IMR-90 (cell line): Measurements from ENCODE around the gene MYLK4. TPM values are rescaled to one million over a fixed set of nuclear protein-coding genes. Genes with fewer than 3 reads are reported as not detected.

Source experiments
- ATAC-seq: fragments of 200-7000 bp; cut with Tn5 transposase; 2 replicates; pipeline ENCODE4 v1.9.1; 2020; ENCODE audit warnings: low read depth, mild to moderate bottlenecking, moderate library complexity
- BruUV-seq: library from RNA; stranded (reverse); fragments of 400-500 nt; replicated peaks from 2 replicates; lab custom pipeline; 2021; lab: Mats Ljungman, UMichigan
- CTCF ChIA-PET: fragments of 300-600 bp; formaldehyde crosslinking; extraction: SDS; loops from one replicate; lab custom pipeline; 2021; ENCODE audit warnings: antibody characterized with exemption; lab: Yijun Ruan, JAX
- POLR2A ChIA-PET: fragments of 300-600 bp; sonication (Branson Sonifier 250); formaldehyde crosslinking; loops from one replicate; lab custom pipeline; 2022; ENCODE audit warnings: antibody characterized with exemption; ENCODE audit not compliant: unreplicated experiment; lab: Charles Lee
- DNase-seq: peaks from one replicate; pipeline ENCODE4 v3.0.0; 2013
- H2AFZ ChIP-seq: replicated peaks from 2 replicates; pipeline ENCODE3; 2013; ENCODE audit warnings: low read length, mild to moderate bottlenecking; ENCODE audit not compliant: poor library complexity
- H2AK5ac ChIP-seq: 2 replicates; pipeline ENCODE4 v1.6.1; 2013; ENCODE audit warnings: low read depth, low read length, inconsistent platforms
- H2AK9ac ChIP-seq: replicated peaks from 2 replicates; pipeline ENCODE3; 2013; ENCODE audit warnings: mild to moderate bottlenecking, low read depth, low read length, moderate library complexity; ENCODE audit not compliant: poor library complexity
- H2BK120ac ChIP-seq: 2 replicates; pipeline ENCODE4 v1.6.1; 2013; ENCODE audit warnings: low read depth, low read length, inconsistent platforms
- H2BK15ac ChIP-seq: 3 replicates; pipeline ENCODE4 v1.6.1; 2013; ENCODE audit warnings: low read depth, low read length, inconsistent platforms
- H2BK20ac ChIP-seq: 2 replicates; pipeline ENCODE4 v1.6.1; 2013; ENCODE audit warnings: low read depth, mild to moderate bottlenecking, inconsistent platforms, low read length, moderate library complexity
- H2BK5ac ChIP-seq: 2 replicates; pipeline ENCODE4 v1.6.1; 2013; ENCODE audit warnings: mild to moderate bottlenecking, low read depth, low read length, inconsistent platforms; ENCODE audit not compliant: poor library complexity, severe bottlenecking
- H3K14ac ChIP-seq: replicated peaks from 2 replicates; pipeline ENCODE4 v1.6.1; 2013; ENCODE audit warnings: low read depth, low read length, inconsistent platforms
- H3K18ac ChIP-seq: 2 replicates; pipeline ENCODE4 v1.6.1; 2013; ENCODE audit warnings: low read depth, low read length, control low read depth
- H3K23ac ChIP-seq: 2 replicates; pipeline ENCODE4 v1.6.1; 2013; ENCODE audit warnings: low read depth, low read length, inconsistent platforms
- H3K27ac ChIP-seq: 2 replicates; pipeline ENCODE4 v1.5.1; 2013; ENCODE audit warnings: mild to moderate bottlenecking, control low read depth, low read length; ENCODE audit not compliant: insufficient read depth
- H3K27me3 ChIP-seq: 2 replicates; pipeline ENCODE4 v1.6.1; 2013; ENCODE audit warnings: low read length; ENCODE audit not compliant: control insufficient read depth, insufficient read depth
- H3K36me3 ChIP-seq: 2 replicates; pipeline ENCODE4 v1.6.1; 2013; ENCODE audit warnings: low read length, mixed read lengths; ENCODE audit not compliant: control insufficient read depth, insufficient read depth
- H3K4ac ChIP-seq: 2 replicates; pipeline ENCODE4 v1.6.1; 2013; ENCODE audit warnings: low read depth, low read length, inconsistent platforms
- H3K4me1 ChIP-seq: 2 replicates; pipeline ENCODE4 v1.6.1; 2013; ENCODE audit warnings: low read length, mixed read lengths; ENCODE audit not compliant: control insufficient read depth, insufficient read depth
- H3K4me2 ChIP-seq: 2 replicates; pipeline ENCODE4 v1.6.1; 2013; ENCODE audit warnings: low read depth, mild to moderate bottlenecking, control low read depth, low read length, moderate library complexity
- H3K4me3 ChIP-seq: 2 replicates; pipeline ENCODE4 v1.5.1; 2013; ENCODE audit warnings: low read depth, mild to moderate bottlenecking, control low read depth, low read length, moderate library complexity; ENCODE audit not compliant: insufficient read depth
- H3K56ac ChIP-seq: 2 replicates; pipeline ENCODE4 v1.6.1; 2013; ENCODE audit warnings: low read length, inconsistent platforms; ENCODE audit not compliant: insufficient read depth; ENCODE audit errors: extremely low read depth
- H3K79me1 ChIP-seq, 2 experiments: 2 replicates each; pipeline ENCODE4 v1.6.1; 2013; ENCODE audit warnings: low read length in 2 of 2, inconsistent platforms in 1 of 2, low read depth in 1 of 2
- H3K9ac ChIP-seq: 2 replicates; pipeline ENCODE4 v1.6.1; 2013; ENCODE audit warnings: low read depth, low read length, control low read depth
- H3K9me1 ChIP-seq: 2 replicates; pipeline ENCODE4 v1.6.1; 2013; ENCODE audit warnings: low read length, inconsistent platforms; ENCODE audit not compliant: insufficient read depth
- H3K9me3 ChIP-seq: 2 replicates; pipeline ENCODE4 v1.6.1; 2013; ENCODE audit warnings: low read length; ENCODE audit not compliant: control insufficient read depth, insufficient read depth
- H4K20me1 ChIP-seq: 2 replicates; pipeline ENCODE4 v1.6.1; 2013; ENCODE audit warnings: low read length, inconsistent platforms; ENCODE audit not compliant: insufficient read depth
- H4K5ac ChIP-seq: 2 replicates; pipeline ENCODE4 v1.6.1; 2013; ENCODE audit warnings: mild to moderate bottlenecking, low read depth, low read length, control low read depth
- H4K8ac ChIP-seq, 2 experiments: 2 replicates each; pipeline ENCODE4 v1.6.1; 2013; ENCODE audit warnings: low read depth in 2 of 2, low read length in 2 of 2, control low read depth in 1 of 2, inconsistent platforms in 1 of 2
- H4K91ac ChIP-seq: 2 replicates; pipeline ENCODE4 v1.6.1; 2013; ENCODE audit warnings: low read depth, low read length, inconsistent platforms; ENCODE audit not compliant: insufficient read depth
- CEBPB ChIP-seq: IDR thresholded peaks from 2 replicates; pipeline ENCODE4 v1.6.1; 2012; ENCODE audit warnings: low read depth, low read length, improper control_type of control experiment
- CTCF ChIP-seq: conservative IDR thresholded peaks from 2 replicates; pipeline ENCODE4 v1.5.1; 2012; ENCODE audit warnings: mild to moderate bottlenecking, low read depth, low read length, improper control_type of control experiment
- FOS ChIP-seq: fragments of 150-350 bp; IDR thresholded peaks from 2 replicates; pipeline ENCODE4 v1.6.1; 2016; ENCODE audit warnings: low read depth, low read length
- MAZ ChIP-seq: IDR thresholded peaks from 2 replicates; pipeline ENCODE4 v1.6.1; 2012; ENCODE audit warnings: low read depth, mild to moderate bottlenecking, low read length, improper control_type of control experiment, moderate library complexity, borderline replicate concordance
- MXI1 ChIP-seq: IDR thresholded peaks from 2 replicates; pipeline ENCODE4 v1.6.1; 2012; ENCODE audit warnings: low read depth, mild to moderate bottlenecking, low read length, moderate library complexity, borderline replicate concordance
- NFE2L2 ChIP-seq: fragments of 150-350 bp; IDR thresholded peaks from 2 replicates; pipeline ENCODE4 v1.6.1; 2016; ENCODE audit warnings: low read depth, mild to moderate bottlenecking, low read length
- POLR2A ChIP-seq: IDR thresholded peaks from 2 replicates; pipeline ENCODE4 v1.6.1; 2012; ENCODE audit warnings: mild to moderate bottlenecking, low read depth, low read length
- RAD21 ChIP-seq: IDR thresholded peaks from 2 replicates; pipeline ENCODE4 v1.6.1; 2012; ENCODE audit warnings: low read length, improper control_type of control experiment
- WGBS, 2 experiments: methylation state at CpG; one replicate each; pipeline versions ENCODE4 v1.1.5 to v1.1.7; 2013; ENCODE audit warnings: missing lambda C conversion rate in 2 of 2; ENCODE audit not compliant: insufficient read length in 1 of 2; ENCODE audit errors: extremely low coverage in 2 of 2; 5-methylcytosine and 5-hydroxymethylcytosine counted together
- dilution Hi-C: fragments of 300-500 bp; cut with HindIII; formaldehyde crosslinking; loops from one replicate; pipeline ENCODE4 v1.14.3; 2018; ENCODE audit warnings: low sequenced_read_pairs; ENCODE audit not compliant: unreplicated experiment
- in situ Hi-C: fragments of 300-500 bp; cut with MboI; formaldehyde crosslinking; loops from 3 replicates; pipeline ENCODE4 v1.14.3; 2019; ENCODE audit warnings: low sequenced_read_pairs, inconsistent platforms, mixed read lengths
- intact Hi-C: fragments of 100-400 bp; cut with micrococcal nuclease; formaldehyde crosslinking; loops from 2 replicates; pipeline ENCODE4 v1.10.0; 2022
- polyA plus RNA-seq, 3 experiments: library from polyadenylated mRNA; depleted of rRNA; stranded (reverse); fragments of >200 nt; gene quantifications; 2 replicates each; pipeline ENCODE4 v1.2.3, GENCODE V29; 2012; ENCODE audit warnings: low replicate concordance in 1 of 3
- total RNA-seq: library from RNA; depleted of rRNA; stranded (reverse); fragments of >200 nt; gene quantifications from 2 replicates; pipeline ENCODE4 v1.2.3, GENCODE V29; 2012
- TF ChIP-seq, protein P1 (sequence below): fragments of 150-350 bp; IDR thresholded peaks from 2 replicates; pipeline ENCODE4 v1.6.1; 2016; ENCODE audit warnings: low read depth, mild to moderate bottlenecking, low read length, moderate library complexity, borderline replicate concordance

The MYLK4 gene
- total and polyA plus RNA-seq, 2 of the 4 experiments (the other 2 are of a cell fraction): under 0.01 to 0.07 TPM

GRCh38 chr6:2748183-2748582 is 2.5 kb downstream of the MYLK4 start:
- dilution Hi-C loops: no loop called here
- Histone ChIP-seq H3K18ac (no peak overlapping the region), H3K23ac (no peak overlapping the region), H3K56ac (no peak overlapping the region), H3K4ac (no peak overlapping the region), H4K5ac (no peak overlapping the region), H2BK20ac (no peak overlapping the region), H3K14ac (no peak overlapping the region), H3K4me1 (peaks cover 3% of the 10 kb centered on the region; the same call in 1 of the 2 replicates), H3K4me2 (no peak overlapping the region), H3K9ac (no peak overlapping the region), H3K9me1 (no peaks in the 10 kb centered on the region; the same call in 1 of the 2 replicates), H3K27me3 (no peaks in the 10 kb centered on the region), H2AK5ac (no peak overlapping the region), H3K36me3 (no peaks in the 10 kb centered on the region), H4K20me1 (no peaks in the 10 kb centered on the region), H2BK120ac (no peak overlapping the region), H3K27ac (no peak overlapping the region), H3K9me3 (no peaks in the 10 kb centered on the region), H2AK9ac (no peak overlapping the region), H2BK5ac (no peak overlapping the region), H2AFZ (no peak overlapping the region), H3K79me1 (no peaks in the 10 kb centered on the region), H2BK15ac (no peak overlapping the region), H3K4me3 (no peak overlapping the region), H4K8ac (no peak overlapping the region), H4K91ac (no peak overlapping the region)
- TF ChIP-seq RAD21 (no peak), NFE2L2 (no peak), CTCF (no peak), MXI1 (no peak), CEBPB (no peak), POLR2A (no peak), FOS (no peak), MAZ (no peak)
- TF ChIP-seq, protein P1, sequence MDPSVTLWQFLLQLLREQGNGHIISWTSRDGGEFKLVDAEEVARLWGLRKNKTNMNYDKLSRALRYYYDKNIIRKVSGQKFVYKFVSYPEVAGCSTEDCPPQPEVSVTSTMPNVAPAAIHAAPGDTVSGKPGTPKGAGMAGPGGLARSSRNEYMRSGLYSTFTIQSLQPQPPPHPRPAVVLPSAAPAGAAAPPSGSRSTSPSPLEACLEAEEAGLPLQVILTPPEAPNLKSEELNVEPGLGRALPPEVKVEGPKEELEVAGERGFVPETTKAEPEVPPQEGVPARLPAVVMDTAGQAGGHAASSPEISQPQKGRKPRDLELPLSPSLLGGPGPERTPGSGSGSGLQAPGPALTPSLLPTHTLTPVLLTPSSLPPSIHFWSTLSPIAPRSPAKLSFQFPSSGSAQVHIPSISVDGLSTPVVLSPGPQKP: no peak
- no TSS peak for BruUV-seq
- ChIA-PET CTCF (interaction anchor here (4.3 kb wide), 1 partner anchor 10 kb away, joined by 29 read pairs; no protein-coding TSS in a partner anchor), POLR2A (no interaction called here)
- no peak for ATAC-seq
- in situ Hi-C loops: no loop called here
- no peak for DNase-seq
- intact Hi-C loops: no loop called here
- 58% methylated on average over 6 of the region's 8 CpGs; no CpG with 5 or more reads in 1 of the 2 experiments for WGBS, 2 experiments
